HG03354 (cell line): ENCODE data around the gene HERC2.

Source experiments
- ATAC-seq: cut with Tn5 transposase; IDR thresholded peaks from one replicate; pipeline ENCODE4 v1.9.1; 2021; ENCODE audit warnings: mild to moderate bottlenecking; ENCODE audit not compliant: unreplicated experiment, poor library complexity, severe bottlenecking

HERC2 gene

DNA sequence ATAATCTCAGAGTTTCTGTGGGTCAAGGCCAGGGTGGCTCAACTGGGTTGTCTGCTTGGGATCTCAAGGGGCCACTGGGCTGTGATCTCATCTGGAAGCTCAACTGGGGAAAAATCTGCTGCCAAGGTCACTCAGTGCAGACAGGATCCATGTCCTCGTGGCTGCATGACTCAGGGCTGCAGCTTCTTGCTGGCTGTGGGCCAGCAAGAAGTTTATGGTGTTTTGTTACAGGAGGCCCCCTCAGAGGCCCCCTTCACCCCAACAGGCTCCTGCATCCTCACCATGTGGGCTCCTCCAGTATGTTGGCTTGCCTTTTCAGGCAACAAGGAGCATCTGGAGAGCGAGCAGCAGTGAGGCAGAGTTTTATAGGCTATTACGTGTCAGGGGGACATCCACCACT, 237.4 kb downstream of the HERC2 start:
- ATAC-seq = no peak

DNA sequence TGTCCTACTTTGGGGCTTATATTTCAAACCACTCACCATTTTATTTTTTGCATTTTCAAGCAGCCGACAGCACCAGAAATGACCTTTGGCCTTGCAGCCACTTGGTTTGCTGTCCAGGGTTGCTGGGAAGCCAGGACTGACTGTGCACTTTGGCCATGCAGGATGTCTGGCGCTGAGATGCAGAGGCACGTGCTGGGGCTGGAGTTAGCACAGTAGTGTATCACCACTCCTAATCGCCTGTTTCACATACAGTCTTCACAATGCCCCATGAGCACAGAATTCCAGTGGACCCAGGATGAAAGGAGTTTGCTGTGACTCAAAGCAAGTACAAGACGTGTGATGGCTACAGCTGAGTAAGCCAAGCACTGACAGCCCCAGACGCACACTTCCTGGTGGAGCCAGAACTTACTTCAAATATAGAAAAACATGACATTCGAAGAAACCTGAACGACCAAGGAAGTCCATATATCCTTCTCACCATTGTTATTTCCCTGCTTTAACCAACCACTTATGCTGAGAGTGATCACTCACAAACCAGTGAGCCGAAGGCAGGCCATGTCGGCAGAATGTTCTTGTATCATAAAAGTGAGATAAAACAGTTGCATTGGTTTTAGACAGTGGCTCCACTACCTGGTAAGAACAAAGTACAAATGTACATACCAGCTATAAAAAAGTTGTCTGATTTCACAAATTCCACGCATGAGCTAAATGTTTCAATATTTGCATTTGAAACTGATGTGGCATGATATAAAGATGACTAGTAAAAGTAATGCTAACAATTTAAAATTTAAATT, 238.9 kb downstream of the HERC2 start:
- no peak for ATAC-seq

DNA sequence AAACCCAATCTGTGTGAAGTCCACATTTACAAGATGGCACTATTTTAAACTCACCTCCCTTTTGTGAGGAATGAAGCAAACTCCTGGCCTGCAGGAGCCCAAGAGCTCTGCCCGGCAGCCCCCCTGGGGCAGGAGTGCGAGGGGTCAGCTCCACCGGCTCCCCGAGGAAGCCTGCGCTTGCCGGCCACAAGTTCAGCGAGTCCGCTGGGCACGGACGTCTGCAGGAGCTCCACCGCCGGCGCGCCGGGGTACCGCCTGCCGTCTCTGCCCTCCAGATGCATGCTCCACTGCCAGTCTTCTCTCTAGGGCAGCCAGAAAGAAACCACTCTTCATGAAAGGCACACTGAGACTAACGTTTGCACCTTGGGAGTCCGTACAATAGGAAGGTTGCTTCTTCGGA, 240.4 kb downstream of the HERC2 start:
- no peak for ATAC-seq

DNA sequence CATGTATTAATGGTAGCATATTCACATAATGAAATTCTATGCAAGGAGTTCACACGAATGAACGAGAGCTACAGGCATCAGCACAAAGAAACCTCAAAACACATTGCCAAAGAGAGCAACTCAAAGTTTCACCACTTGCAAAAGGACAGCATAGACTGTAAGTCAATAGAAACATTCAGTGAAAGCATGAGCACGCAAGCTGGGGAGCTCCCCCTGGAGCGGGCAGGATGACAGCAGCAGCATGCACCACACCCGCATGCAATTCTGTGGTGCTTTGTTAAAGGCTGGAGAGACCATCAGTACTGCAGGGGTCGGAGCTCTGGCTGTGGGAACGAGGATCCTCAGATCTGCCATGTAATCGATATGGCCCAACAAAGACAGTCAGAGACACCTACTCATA, 241.6 kb downstream of the HERC2 start:
- no peak for ATAC-seq

DNA sequence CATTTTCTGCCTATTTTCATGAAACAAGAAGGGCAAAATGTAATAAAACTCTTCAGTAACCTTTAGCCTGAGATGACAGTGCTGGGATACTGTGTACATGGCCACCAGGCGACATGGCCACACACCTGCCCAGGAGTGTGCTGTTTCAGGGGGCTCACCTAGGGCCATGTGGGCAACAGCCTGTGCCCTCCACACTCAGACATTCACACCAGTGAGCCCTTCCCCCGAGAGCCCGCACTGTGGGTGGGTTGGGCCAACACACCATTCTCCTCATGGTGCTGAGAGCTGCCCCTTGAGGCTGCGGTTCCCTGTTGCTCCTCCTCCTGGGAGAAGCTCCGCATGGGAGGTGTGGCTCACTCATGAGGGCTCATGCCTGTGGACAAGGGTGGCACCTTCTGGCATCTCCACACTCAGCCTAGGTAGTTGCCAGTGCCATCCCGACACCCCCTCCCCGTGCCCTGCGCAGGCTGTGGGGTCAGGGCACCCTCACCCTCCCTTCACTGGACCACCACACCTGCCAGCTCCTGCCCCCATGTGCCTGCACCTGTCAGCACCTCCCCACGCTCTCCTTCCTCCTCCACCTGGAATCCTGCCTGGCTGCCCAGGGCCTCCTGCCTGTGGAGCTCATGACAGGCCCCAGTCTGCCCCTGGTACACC, 242.5 kb downstream of the HERC2 start:
- ATAC-seq = no peak

DNA sequence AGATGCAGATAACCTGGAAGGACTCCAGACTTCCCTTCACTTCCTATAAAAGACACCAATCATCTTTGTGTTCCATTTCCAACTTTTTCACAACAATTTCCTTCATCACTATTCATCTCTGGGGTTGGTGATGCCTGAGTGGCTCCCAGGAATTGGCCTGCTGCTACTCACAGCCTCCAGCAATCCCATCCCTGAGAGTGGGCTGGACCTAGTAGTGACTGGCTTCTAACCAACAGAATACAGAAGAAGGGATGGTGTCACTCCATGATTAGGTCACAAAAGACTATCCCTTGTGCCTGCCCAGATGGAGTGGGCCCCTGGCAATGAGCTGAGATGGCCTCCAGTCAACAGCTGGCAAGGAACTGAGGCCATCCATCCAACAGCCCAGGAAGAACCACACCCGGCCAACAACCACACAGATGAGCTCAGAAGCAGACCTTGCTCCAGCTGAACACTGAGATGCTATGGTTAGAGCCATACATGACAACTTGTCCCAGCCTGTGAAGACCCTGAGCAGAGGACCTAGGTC, 243.7 kb downstream of the HERC2 start:
- ATAC-seq = no peak

DNA sequence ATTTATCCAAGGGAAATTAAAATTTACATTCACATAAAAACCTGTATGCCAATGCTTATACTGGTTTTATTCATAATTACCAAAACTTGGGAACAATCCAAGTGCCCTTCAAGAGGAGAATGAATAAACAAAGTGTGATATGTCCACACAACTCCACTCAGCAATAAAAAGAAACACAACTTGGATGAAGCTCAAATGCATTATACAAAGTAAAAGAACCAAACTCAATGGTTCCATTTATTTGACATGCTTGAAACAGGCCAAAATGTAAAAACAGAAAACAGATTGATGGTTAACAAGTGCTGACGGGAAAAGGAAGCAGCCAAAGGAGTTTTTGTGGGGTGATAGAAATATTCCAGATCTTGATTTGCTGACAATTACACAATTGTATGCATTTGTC, 246.4 kb downstream of the HERC2 start:
- no peak for ATAC-seq

DNA sequence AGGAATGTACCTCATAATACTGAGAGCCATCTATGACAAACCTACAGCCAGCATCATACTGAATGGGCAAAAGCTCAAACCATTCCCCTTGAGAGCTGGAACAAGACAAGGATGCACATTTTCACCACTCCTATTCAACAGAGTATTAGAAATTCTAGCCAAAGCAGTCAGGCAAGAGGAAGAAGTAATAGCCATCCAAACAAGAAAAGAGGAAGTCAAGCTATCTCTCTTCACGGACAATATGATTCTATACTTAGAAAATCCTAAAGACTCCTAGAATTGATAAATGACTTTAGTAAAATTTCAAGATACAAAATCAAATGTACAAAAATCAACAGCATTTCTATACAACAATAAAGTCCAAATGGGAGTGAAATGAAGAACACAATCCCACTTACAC, 253.0 kb downstream of the HERC2 start:
- ATAC-seq = no peak

DNA sequence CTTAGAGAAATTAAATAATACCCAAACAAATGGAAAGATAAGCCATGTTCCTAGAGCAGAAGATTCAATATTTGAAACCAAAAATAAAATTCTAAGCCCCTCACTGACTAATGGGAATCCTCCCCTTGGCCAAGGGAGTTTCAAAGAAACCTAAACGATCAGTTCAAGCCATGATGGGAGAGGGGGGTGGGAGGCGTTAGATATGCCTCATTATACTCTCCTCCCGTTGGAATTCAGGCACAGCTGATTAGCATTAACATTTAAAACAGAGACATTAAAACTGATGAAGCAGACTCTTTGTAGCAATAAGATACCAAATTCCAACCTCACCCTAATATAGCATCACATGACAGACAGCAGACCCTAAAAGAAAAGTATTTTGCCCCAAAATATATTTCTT, 255.7 kb downstream of the HERC2 start:
- no peak for ATAC-seq
